HepG2 (cell line): ENCODE measurements around the gene GALNT18. TPM values are rescaled to one million over a fixed set of nuclear protein-coding genes. Genes with fewer than 3 reads are reported as not detected.

Experiments used
- ATAC-seq: fragments of 200-7000 bp; cut with Tn5 transposase; 3 replicates; pipeline ENCODE4 v1.9.1; 2020; ENCODE audit warnings: mild to moderate bottlenecking, moderate library complexity
- BruUV-seq: library from RNA; stranded (reverse); fragments of 400-500 nt; replicated peaks from 2 replicates; lab custom pipeline; 2021; lab: Mats Ljungman, UMichigan
- CTCF ChIA-PET: fragments of 300-600 bp; formaldehyde crosslinking; extraction: SDS; loops from one replicate; lab custom pipeline; 2021; ENCODE audit warnings: low total read pairs, inconsistent platforms, low intra/inter-chr PET ratio; lab: Yijun Ruan, JAX
- POLR2A ChIA-PET: fragments of 350-600 bp; sonication (Branson Sonifier 250); formaldehyde crosslinking; loops from one replicate; lab custom pipeline; 2020; ENCODE audit warnings: antibody characterized with exemption, inconsistent platforms; lab: Yijun Ruan, JAX
- DNase-seq: peaks from one replicate; pipeline ENCODE4 v3.0.0-alpha.2; 2015; ENCODE audit warnings: low spot score
- FAIRE-seq: peaks from 3 replicates; lab custom pipeline; 2011; peaks lifted over from hg19 to GRCh38; lab: Jason Lieb, UNC
- H2AFZ ChIP-seq: one replicate; pipeline ENCODE4 v1.6.1; 2011; ENCODE audit warnings: low read length, inconsistent platforms
- H3K27ac ChIP-seq: fragments of 300-600 bp; 3 replicates; pipeline ENCODE4 v1.8.0; 2011; ENCODE audit warnings: mixed run types, mild to moderate bottlenecking, mixed read lengths, low read length, inconsistent platforms; ENCODE audit not compliant: insufficient read depth; ENCODE audit errors: extremely low read length
- H3K27me3 ChIP-seq, 2 experiments: fragments of 200-600 bp in 1 of 2; 2 replicates in 1 of 2; 3 replicates in 1 of 2; pipeline versions ENCODE4 v1.6.0 to v1.8.0; 2011; ENCODE audit warnings: low read length in 2 of 2, mild to moderate bottlenecking in 2 of 2, moderate library complexity in 2 of 2, inconsistent platforms in 1 of 2; ENCODE audit not compliant: insufficient read depth in 2 of 2, control insufficient read depth in 1 of 2
- H3K36me3 ChIP-seq, 2 experiments: fragments of 200-600 bp in 1 of 2; replicated peaks in 1 of 2; 2 replicates in 1 of 2; 3 replicates in 1 of 2; pipeline versions ENCODE4 v1.5.1 to v1.8.0; 2011; ENCODE audit warnings: low read length in 2 of 2, inconsistent platforms in 1 of 2; ENCODE audit not compliant: insufficient read depth in 2 of 2, control insufficient read depth in 1 of 2
- H3K4me1 ChIP-seq: 2 replicates; pipeline ENCODE4 v1.5.1; 2012; ENCODE audit warnings: low read length, inconsistent platforms; ENCODE audit not compliant: insufficient read depth
- H3K4me2 ChIP-seq: 2 replicates; pipeline ENCODE4 v1.6.0; 2011; ENCODE audit warnings: low read depth, low read length, inconsistent platforms
- H3K4me3 ChIP-seq, 3 experiments: fragments of 200-600 bp in 1 of 3; sonication (generic), shearing (Covaris generic) in 1 of 3; replicated peaks in 1 of 3; 2 replicates each; pipeline ENCODE4 v1.5.1; 2011 to 2016; ENCODE audit warnings: low read length in 3 of 3, inconsistent platforms in 2 of 3, low read depth in 2 of 3, mild to moderate bottlenecking in 2 of 3, control low read depth in 1 of 3, mixed read lengths in 1 of 3; ENCODE audit not compliant: insufficient read depth in 1 of 3
- H3K79me2 ChIP-seq: one replicate; pipeline ENCODE4 v1.6.1; 2011; ENCODE audit warnings: low read length, inconsistent platforms; ENCODE audit not compliant: insufficient read depth
- H3K9ac ChIP-seq: 2 replicates; pipeline ENCODE4 v1.6.0; 2011; ENCODE audit warnings: mild to moderate bottlenecking, low read depth, low read length, inconsistent platforms; ENCODE audit not compliant: insufficient read depth
- H3K9me3 ChIP-seq: 2 replicates; pipeline ENCODE4 v1.5.1; 2012; ENCODE audit warnings: mild to moderate bottlenecking, low read length
- H4K20me1 ChIP-seq: 2 replicates; pipeline ENCODE4 v1.6.0; 2011; ENCODE audit warnings: inconsistent platforms, mild to moderate bottlenecking, low read length, moderate library complexity; ENCODE audit not compliant: insufficient read depth
- EED ChIP-seq: sonication (generic); formaldehyde crosslinking; IDR thresholded peaks from 2 replicates; pipeline ENCODE4 v1.5.0; 2020; ENCODE audit warnings: mild to moderate bottlenecking, missing genetic modification reagents
- EZH2 ChIP-seq: conservative IDR thresholded peaks from 2 replicates; pipeline ENCODE4 v1.6.1; 2012; ENCODE audit warnings: mild to moderate bottlenecking, low read depth, low read length, moderate library complexity
- HOXA7 ChIP-seq: sonication (generic); formaldehyde crosslinking; IDR thresholded peaks from 2 replicates; pipeline ENCODE4 v1.8.1; 2022; ENCODE audit warnings: mild to moderate bottlenecking, missing genetic modification reagents, moderate library complexity
- IKZF4 ChIP-seq: sonication (generic); formaldehyde crosslinking; IDR thresholded peaks from 2 replicates; pipeline ENCODE4 v1.5.1; 2020; ENCODE audit warnings: borderline replicate concordance, mild to moderate bottlenecking, low read depth, missing genetic modification reagents; ENCODE audit errors: not compliant biosample characterization
- JDP2 ChIP-seq: sonication (generic); formaldehyde crosslinking; IDR thresholded peaks from 2 replicates; pipeline ENCODE4 v1.8.1; 2022; ENCODE audit warnings: missing genetic modification reagents, borderline replicate concordance
- JUN ChIP-seq: sonication (generic); formaldehyde crosslinking; IDR thresholded peaks from 2 replicates; pipeline ENCODE4 v1.4.0; 2020; ENCODE audit warnings: mild to moderate bottlenecking, missing genetic modification reagents
- NCOA5 ChIP-seq: sonication (generic); formaldehyde crosslinking; IDR thresholded peaks from 2 replicates; pipeline ENCODE4 v1.4.0; 2020; ENCODE audit warnings: missing genetic modification reagents
- SIX1 ChIP-seq: sonication (generic); formaldehyde crosslinking; IDR thresholded peaks from 2 replicates; pipeline ENCODE4 v1.4.0; 2020; ENCODE audit warnings: missing genetic modification reagents, borderline replicate concordance
- TCF7 ChIP-seq: sonication (generic); IDR thresholded peaks from 2 replicates; pipeline ENCODE4 v1.6.1; 2016; ENCODE audit warnings: antibody characterized with exemption, low read depth
- ZNF558 ChIP-seq: sonication (generic); formaldehyde crosslinking; IDR thresholded peaks from 2 replicates; pipeline ENCODE4 v1.9.0; 2022; ENCODE audit warnings: mild to moderate bottlenecking, missing genetic modification reagents, borderline replicate concordance
- ZNF567 ChIP-seq: sonication (generic); formaldehyde crosslinking; IDR thresholded peaks from 2 replicates; pipeline ENCODE4 v1.8.1; 2023; ENCODE audit warnings: mild to moderate bottlenecking, missing genetic modification reagents, borderline replicate concordance
- ZNF879 ChIP-seq: sonication (generic); formaldehyde crosslinking; IDR thresholded peaks from 2 replicates; pipeline ENCODE4 v1.8.1; 2023; ENCODE audit warnings: missing genetic modification reagents
- ZSCAN21 ChIP-seq: sonication (generic); formaldehyde crosslinking; IDR thresholded peaks from 2 replicates; pipeline ENCODE4 v1.8.0; 2022; ENCODE audit warnings: mild to moderate bottlenecking, missing genetic modification reagents, moderate library complexity, borderline replicate concordance
- ZSCAN25 ChIP-seq: sonication (generic); formaldehyde crosslinking; IDR thresholded peaks from 2 replicates; pipeline ENCODE4 v1.8.0; 2022; ENCODE audit warnings: mild to moderate bottlenecking, missing genetic modification reagents
- WGBS: methylation state at CpG from one replicate; pipeline ENCODE4 v1.1.6; 2017; ENCODE audit warnings: low lambda C conversion rate; 5-methylcytosine and 5-hydroxymethylcytosine counted together
- in situ Hi-C: cut with HindIII; loops from 2 replicates; pipeline ENCODE4 v1.10.0; 2017; ENCODE audit warnings: low pct_unique_long_range_greater_than_20kb; ENCODE audit not compliant: extremely low pct_ligation_motif_present
- intact Hi-C: fragments of 100-400 bp; cut with micrococcal nuclease; formaldehyde crosslinking; loops from one replicate; pipeline ENCODE4 v1.10.0; 2022; ENCODE audit not compliant: unreplicated experiment
- polyA plus RNA-seq, 8 experiments: library from polyadenylated mRNA; depleted of rRNA in 3 of 8; stranded (reverse) in 7 of 8; unstranded in 1 of 8; fragments of >200 nt; fragmentation: Illumina TruSeq in 4 of 8; extraction: Trizol in 4 of 8; gene quantifications; 2 replicates each; pipeline versions ENCODE4 v1.2.1 to v1.2.3, GENCODE V29; 2011 to 2016; ENCODE audit warnings: low read depth in 4 of 8, missing spikeins in 1 of 8, mixed read lengths in 1 of 8; ENCODE audit not compliant: insufficient read depth in 1 of 8
- total RNA-seq, 5 experiments: library from RNA; depleted of rRNA; stranded (reverse); fragments of >200 nt; fragmentation: Illumina TruSeq; extraction: Trizol; gene quantifications; 2 replicates each; pipeline ENCODE4 v1.2.3, GENCODE V29; 2016; ENCODE audit warnings: low read depth in 1 of 5
- TF ChIP-seq, protein P1 (sequence below): sonication (generic); formaldehyde crosslinking; IDR thresholded peaks from 2 replicates; pipeline ENCODE4 v1.4.0; 2020; ENCODE audit warnings: mild to moderate bottlenecking, missing genetic modification reagents
- TF ChIP-seq, protein P2 (sequence below): sonication (generic); formaldehyde crosslinking; IDR thresholded peaks from 2 replicates; pipeline ENCODE4 v1.4.0; 2020; ENCODE audit warnings: mild to moderate bottlenecking, low read depth, missing genetic modification reagents

GALNT18 gene
- total and polyA plus RNA-seq, 2 of the 13 experiments (the other 11 are each of a cell fraction or from before 2014, with no cell fraction given), result 0.11 TPM; not detected in 1

DNA sequence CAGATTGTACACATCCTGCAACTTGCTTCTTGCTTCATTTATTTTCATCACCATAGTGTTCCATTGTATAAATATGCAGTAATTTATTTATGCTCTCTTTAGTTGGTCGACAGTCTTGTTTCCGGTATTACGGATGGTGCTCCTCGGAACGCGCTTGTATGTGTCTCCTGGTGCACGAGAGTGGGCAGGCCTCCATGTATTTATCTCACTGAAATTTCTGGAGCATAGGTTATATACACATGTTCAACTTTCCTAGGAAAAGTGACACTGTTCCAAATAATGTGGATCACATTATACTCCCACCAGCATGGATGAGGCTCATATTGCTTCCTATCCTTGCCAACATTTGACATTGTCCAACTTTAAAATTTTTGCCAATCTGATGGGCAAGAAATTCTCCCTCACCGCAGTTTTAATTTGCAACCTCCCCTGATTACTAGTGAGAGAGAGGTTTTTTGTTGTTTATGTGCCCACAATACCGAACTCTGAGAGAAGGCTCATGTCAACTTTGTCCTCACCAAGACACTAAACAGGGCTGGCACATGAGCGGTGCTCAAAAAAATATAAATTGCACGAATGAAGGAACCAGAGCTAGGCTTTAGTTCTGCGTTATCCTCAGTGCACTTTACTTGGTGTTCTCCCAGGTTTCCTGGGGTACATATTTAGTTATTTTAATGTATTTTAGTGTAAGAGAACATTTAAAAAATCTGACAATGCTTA lies 272.5 kb downstream of the GALNT18 start:
- in situ Hi-C loops (no loop called here), intact Hi-C loops (no loop called here)
- no peak overlapping the region for H3K27ac ChIP-seq
- H3K4me1 ChIP-seq, result no peaks in the 10 kb centered on the region
- no peaks in the 10 kb centered on the region for H3K36me3 ChIP-seq
- ATAC-seq (no peak), FAIRE-seq (no peak), DNase-seq (no peak)
- H3K4me2 ChIP-seq, result no peak overlapping the region
- H3K4me3 ChIP-seq, result no peak overlapping the region
- H3K9ac ChIP-seq, result no peak overlapping the region
- no peak for TF ChIP-seq JUN (CRISPR knock-in tag)
- no peak for TF ChIP-seq HOXA7 (CRISPR knock-in tag)
- TF ChIP-seq JDP2, result no peak
- TF ChIP-seq ZSCAN21, result no peak
- no peak for TF ChIP-seq ZNF879 (CRISPR knock-in tag)
- TF ChIP-seq, protein P1, sequence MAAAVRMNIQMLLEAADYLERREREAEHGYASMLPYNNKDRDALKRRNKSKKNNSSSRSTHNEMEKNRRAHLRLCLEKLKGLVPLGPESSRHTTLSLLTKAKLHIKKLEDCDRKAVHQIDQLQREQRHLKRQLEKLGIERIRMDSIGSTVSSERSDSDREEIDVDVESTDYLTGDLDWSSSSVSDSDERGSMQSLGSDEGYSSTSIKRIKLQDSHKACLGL, result no peak
- TF ChIP-seq ZNF558, result no peak
- no peak for TF ChIP-seq SIX1
- TF ChIP-seq IKZF4 (CRISPR knock-in tag), result no peak
- TF ChIP-seq ZSCAN25, result no peak
- no peak for TF ChIP-seq EED (CRISPR knock-in tag)
- no peak for TF ChIP-seq TCF7
- TF ChIP-seq, protein P2, sequence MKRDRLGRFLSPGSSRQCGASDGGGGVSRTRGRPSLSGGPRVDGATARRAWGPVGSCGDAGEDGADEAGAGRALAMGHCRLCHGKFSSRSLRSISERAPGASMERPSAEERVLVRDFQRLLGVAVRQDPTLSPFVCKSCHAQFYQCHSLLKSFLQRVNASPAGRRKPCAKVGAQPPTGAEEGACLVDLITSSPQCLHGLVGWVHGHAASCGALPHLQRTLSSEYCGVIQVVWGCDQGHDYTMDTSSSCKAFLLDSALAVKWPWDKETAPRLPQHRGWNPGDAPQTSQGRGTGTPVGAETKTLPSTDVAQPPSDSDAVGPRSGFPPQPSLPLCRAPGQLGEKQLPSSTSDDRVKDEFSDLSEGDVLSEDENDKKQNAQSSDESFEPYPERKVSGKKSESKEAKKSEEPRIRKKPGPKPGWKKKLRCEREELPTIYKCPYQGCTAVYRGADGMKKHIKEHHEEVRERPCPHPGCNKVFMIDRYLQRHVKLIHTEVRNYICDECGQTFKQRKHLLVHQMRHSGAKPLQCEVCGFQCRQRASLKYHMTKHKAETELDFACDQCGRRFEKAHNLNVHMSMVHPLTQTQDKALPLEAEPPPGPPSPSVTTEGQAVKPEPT (CRISPR knock-in tag), result no peak
- no peak for TF ChIP-seq EZH2
- no peak for TF ChIP-seq NCOA5 (CRISPR knock-in tag)
- no peak for TF ChIP-seq ZNF567
- ChIA-PET POLR2A (no interaction called here), CTCF (no interaction called here)
- H3K79me2 ChIP-seq, result no peaks in the 10 kb centered on the region
- peaks cover 4 to 11% of the 10 kb centered on the region in 2 experiments; a peak in 3 of 5 replicates for H3K27me3 ChIP-seq
- H2AFZ ChIP-seq, result no peak overlapping the region
- no TSS peak for BruUV-seq
- WGBS, result 48% methylated on average over 12 of the region's 12 CpGs
- H3K9me3 ChIP-seq, result no peaks in the 10 kb centered on the region
- no peaks in the 10 kb centered on the region for H4K20me1 ChIP-seq
